DND-41 (cell line): Measurements from ENCODE around the gene ITGAX.

Experiments
- ATAC-seq: fragments of 200-7000 bp; cut with Tn5 transposase; 3 replicates; pipeline ENCODE4 v1.9.1; 2021; ENCODE audit warnings: low read depth; ENCODE audit not compliant: insufficient read depth
- DNase-seq: peaks from one replicate; pipeline ENCODE4 v3.0.0-alpha.2; 2020
- H2AFZ ChIP-seq: 2 replicates; pipeline ENCODE4 v1.6.0; 2012; ENCODE audit warnings: low read depth, low read length
- H3K27ac ChIP-seq: 2 replicates; pipeline ENCODE4 v1.5.1; 2012; ENCODE audit warnings: low read length, inconsistent platforms
- H3K27me3 ChIP-seq: fragments of 200-600 bp; sonication (generic); 2 replicates; pipeline ENCODE4 v1.6.0; 2012; ENCODE audit warnings: low read length, mild to moderate bottlenecking, inconsistent platforms; ENCODE audit not compliant: insufficient read depth, poor library complexity
- H3K36me3 ChIP-seq: 2 replicates; pipeline ENCODE4 v1.5.1; 2012; ENCODE audit warnings: low read length, inconsistent platforms; ENCODE audit not compliant: insufficient read depth
- H3K4me1 ChIP-seq: 2 replicates; pipeline ENCODE4 v1.5.1; 2012; ENCODE audit warnings: mild to moderate bottlenecking, low read length; ENCODE audit not compliant: insufficient read depth
- H3K4me2 ChIP-seq: 2 replicates; pipeline ENCODE4 v1.6.0; 2012; ENCODE audit warnings: mild to moderate bottlenecking, moderate library complexity, low read length, inconsistent platforms; ENCODE audit not compliant: insufficient read depth
- H3K4me3 ChIP-seq, 2 experiments: fragments of 200-600 bp in 1 of 2; shearing (Covaris generic) in 1 of 2; 2 replicates each; pipeline ENCODE4 v1.5.1; 2012 to 2016; ENCODE audit warnings: inconsistent platforms in 2 of 2, low read length in 2 of 2, mild to moderate bottlenecking in 2 of 2, low read depth in 1 of 2, moderate library complexity in 1 of 2
- H3K79me2 ChIP-seq: 2 replicates; pipeline ENCODE4 v1.6.0; 2012; ENCODE audit warnings: low read length, inconsistent platforms; ENCODE audit not compliant: insufficient read depth
- H3K9ac ChIP-seq: 2 replicates; pipeline ENCODE4 v1.6.0; 2012; ENCODE audit warnings: low read depth, mild to moderate bottlenecking, inconsistent platforms, low read length, moderate library complexity
- H3K9me3 ChIP-seq: 2 replicates; pipeline ENCODE4 v1.5.1; 2012; ENCODE audit warnings: low read length, moderate library complexity, mild to moderate bottlenecking, inconsistent platforms; ENCODE audit not compliant: insufficient read depth, severe bottlenecking
- H4K20me1 ChIP-seq: 2 replicates; pipeline ENCODE4 v1.6.0; 2012; ENCODE audit warnings: low read length; ENCODE audit not compliant: insufficient read depth
- CTCF ChIP-seq: IDR thresholded peaks from 2 replicates; pipeline ENCODE4 v1.5.1; 2012; ENCODE audit warnings: borderline replicate concordance, low read length, moderate library complexity, mild to moderate bottlenecking; ENCODE audit not compliant: poor library complexity, severe bottlenecking; ENCODE audit errors: extremely low read depth
- EZH2 ChIP-seq: IDR thresholded peaks from 3 replicates; pipeline ENCODE4 v1.6.1; 2012; ENCODE audit warnings: borderline replicate concordance, low read depth, mild to moderate bottlenecking, moderate library complexity, low read length, inconsistent platforms; ENCODE audit not compliant: severe bottlenecking

The ITGAX gene

DNA sequence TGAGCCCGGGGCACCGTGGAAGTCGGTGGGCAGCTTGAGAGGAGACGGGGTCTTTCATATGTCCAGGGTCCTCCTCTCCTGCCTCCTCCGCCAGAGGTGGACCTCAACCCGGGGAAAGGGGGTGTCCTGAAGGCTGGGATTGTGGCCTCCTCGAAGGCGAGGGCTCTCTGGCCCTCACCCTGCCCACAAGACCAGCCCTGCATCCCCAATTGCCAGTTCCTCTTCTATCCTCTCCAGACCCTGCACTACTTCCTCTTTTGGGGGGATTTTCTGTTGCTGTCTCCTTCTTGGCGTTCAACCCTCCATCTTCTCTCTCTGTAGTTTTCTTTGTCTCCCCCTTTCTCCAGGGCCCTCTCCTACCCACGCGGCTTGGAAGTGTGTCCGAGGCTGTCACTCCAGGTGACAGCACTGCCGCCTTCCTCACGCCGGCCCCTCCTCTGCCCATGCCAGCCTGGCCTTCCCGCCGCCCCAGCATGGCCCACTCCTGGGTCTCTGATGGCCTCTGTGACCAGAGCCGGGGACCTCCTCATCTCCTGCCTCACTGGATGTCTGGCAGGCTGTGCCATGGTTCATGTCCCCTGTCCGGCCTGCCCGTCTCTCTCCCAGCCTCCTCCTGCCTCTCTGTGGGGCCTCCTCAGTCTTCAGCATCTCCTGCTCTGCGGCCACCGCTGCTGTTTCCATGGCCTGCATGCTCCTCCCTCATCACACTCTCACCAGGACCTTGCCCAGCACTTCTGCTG is 2.4 kb upstream of the ITGAX start:
- no peaks in the 10 kb centered on the region for H3K36me3 ChIP-seq
- DNase-seq = no peak

DNA sequence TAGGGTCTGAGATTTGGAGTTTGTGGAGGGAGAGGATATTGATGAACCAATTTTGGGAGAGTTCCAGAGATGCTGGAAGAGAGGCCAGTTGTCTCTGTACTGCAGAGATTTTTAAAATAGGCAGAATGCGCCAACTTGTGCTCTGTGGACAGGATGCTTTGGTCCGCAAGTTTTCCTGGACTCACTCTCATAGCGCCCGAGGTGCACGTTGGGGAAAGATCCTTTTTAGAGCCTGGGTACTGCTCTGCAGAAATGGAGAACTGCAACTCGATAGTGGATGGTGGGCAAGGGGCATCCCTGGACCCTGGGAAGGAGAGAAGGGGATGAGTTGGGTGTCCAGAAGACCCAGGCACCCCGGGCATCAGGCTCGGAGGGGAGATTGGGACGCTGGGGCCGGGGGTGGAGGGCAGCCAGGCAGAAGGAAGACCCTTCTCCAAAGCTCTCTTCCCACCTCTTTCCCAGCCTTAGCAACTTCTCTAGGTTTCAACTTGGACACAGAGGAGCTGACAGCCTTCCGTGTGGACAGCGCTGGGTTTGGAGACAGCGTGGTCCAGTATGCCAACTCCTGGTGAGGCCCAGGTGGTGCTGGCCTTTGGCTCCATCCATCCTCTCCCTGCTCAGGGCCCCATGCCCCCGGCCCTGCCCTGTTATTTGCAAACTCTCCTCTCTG is 590 bp downstream of the ITGAX start:
- no peak overlapping the region for H3K4me3 ChIP-seq
- no peak for TF ChIP-seq EZH2

More for the DNA sequence above, 2.4 kb upstream of the ITGAX start:
- no peaks in the 10 kb centered on the region; the same call in 1 of the 2 replicates for H4K20me1 ChIP-seq
- no peak overlapping the region for H3K27ac ChIP-seq
- H2AFZ ChIP-seq = no peak overlapping the region
- no peak overlapping the region for H3K9ac ChIP-seq
- no peak for ATAC-seq
- no peak overlapping the region for H3K4me3 ChIP-seq
- no peaks in the 10 kb centered on the region for H3K9me3 ChIP-seq
- no peaks in the 10 kb centered on the region for H3K27me3 ChIP-seq
- H3K4me2 ChIP-seq = no peak overlapping the region
- TF ChIP-seq CTCF (no peak), EZH2 (no peak)
- no peaks in the 10 kb centered on the region for H3K79me2 ChIP-seq
- H3K4me1 ChIP-seq = no peaks in the 10 kb centered on the region

DNA sequence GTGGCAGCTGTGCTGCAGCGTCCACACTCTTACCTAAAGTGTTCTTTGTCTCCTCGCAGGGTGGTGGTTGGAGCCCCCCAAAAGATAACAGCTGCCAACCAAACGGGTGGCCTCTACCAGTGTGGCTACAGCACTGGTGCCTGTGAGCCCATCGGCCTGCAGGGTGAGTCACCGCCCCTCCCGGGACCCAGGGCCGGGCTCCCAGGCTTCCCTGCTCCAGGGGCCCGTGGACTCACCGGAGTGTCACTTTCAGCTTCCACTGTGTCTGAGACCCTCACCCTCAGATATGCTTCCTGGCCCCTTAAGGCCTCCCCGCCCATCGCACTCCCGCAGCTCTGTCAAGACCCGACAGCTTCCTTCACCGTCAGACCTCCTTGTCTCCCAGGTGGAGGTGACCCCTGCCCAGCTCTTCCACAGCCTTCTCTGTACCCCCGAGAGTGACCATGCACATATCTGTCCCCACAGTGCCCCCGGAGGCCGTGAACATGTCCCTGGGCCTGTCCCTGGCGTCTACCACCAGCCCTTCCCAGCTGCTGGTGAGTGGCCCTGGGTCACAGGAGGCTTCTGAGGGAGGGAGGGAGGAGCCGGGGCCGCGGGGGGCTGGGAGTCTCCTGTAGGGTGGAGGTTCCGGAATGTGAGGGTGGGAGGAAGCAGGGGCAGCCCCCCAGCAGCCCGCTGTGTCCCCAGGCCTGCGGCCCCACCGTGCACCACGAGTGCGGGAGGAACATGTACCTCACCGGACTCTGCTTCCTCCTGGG is 1.8 kb downstream of the ITGAX start:
- H3K27me3 ChIP-seq = no peaks in the 10 kb centered on the region
- no peaks in the 10 kb centered on the region for H4K20me1 ChIP-seq
- ATAC-seq (no peak), DNase-seq (no peak)
- H3K27ac ChIP-seq = no peak overlapping the region
- no peaks in the 10 kb centered on the region for H3K4me1 ChIP-seq
- no peaks in the 10 kb centered on the region for H3K79me2 ChIP-seq
- no peaks in the 10 kb centered on the region for H3K9me3 ChIP-seq
- H3K4me2 ChIP-seq = no peak overlapping the region
- no peak overlapping the region for H3K4me3 ChIP-seq
- H3K9ac ChIP-seq = no peak overlapping the region
- TF ChIP-seq EZH2 = no peak
- peak; percentile 14 for TF ChIP-seq CTCF
- H2AFZ ChIP-seq = no peak overlapping the region
- H3K36me3 ChIP-seq = no peaks in the 10 kb centered on the region

More for the DNA sequence above, 590 bp downstream of the ITGAX start:
- H3K27me3 ChIP-seq = no peaks in the 10 kb centered on the region
- no peak overlapping the region for H2AFZ ChIP-seq
- H3K27ac ChIP-seq = no peak overlapping the region
- no peaks in the 10 kb centered on the region for H3K79me2 ChIP-seq
- H3K4me1 ChIP-seq = no peaks in the 10 kb centered on the region
- DNase-seq (no peak), ATAC-seq (no peak)
- H3K9me3 ChIP-seq = no peaks in the 10 kb centered on the region
- H4K20me1 ChIP-seq = no peaks in the 10 kb centered on the region
- no peak overlapping the region for H3K9ac ChIP-seq
- H3K36me3 ChIP-seq = no peaks in the 10 kb centered on the region
- H3K4me2 ChIP-seq = no peak overlapping the region
